ENCODE measurements around the gene SYT13. TPM values are rescaled to one million over a fixed set of nuclear protein-coding genes. Genes with fewer than 3 reads are reported as not detected.

Gene SYT13
- total and polyA plus RNA-seq, 8 donors = 0.21 to 5.5 (median 4.4) TPM

GRCh38 chr11:45333001-45333971, 47.1 kb upstream of the SYT13 start:
- H3K4me1 ChIP-seq = peaks cover 6 to 9% of the 10 kb centered on the region in 2 donors
- ATAC-seq (peak; percentile 54), DNase-seq (peak in 2 of 4 donors; percentile 56 to 65)
- H3K9me3 ChIP-seq = no peaks in the 10 kb centered on the region
- H3K27me3 ChIP-seq = no peaks in the 10 kb centered on the region
- no peak for TF ChIP-seq CTCF (IDR thresholded peaks at IDR 0.05)
- peak overlapping the region; percentile 42 to 73 for H3K27ac ChIP-seq
- H3K36me3 ChIP-seq = no peaks in the 10 kb centered on the region
- intact Hi-C loops (cut with DNase I) = loop anchor here in 1 of 2 donors (10.0 kb wide), 1 partner anchor 218 kb away; no protein-coding TSS in a partner anchor
- H3K4me3 ChIP-seq = peak overlapping the region in 1 of 2 donors; percentile 14

- peak in 2 of 4 donors; percentile 51 to 66 for DNase-seq
- peak; percentile 89 for ATAC-seq
- H3K9me3 ChIP-seq = peaks cover under 1 to 2% of the 10 kb centered on the region in 2 donors
- H3K27ac ChIP-seq = peak overlapping the region; percentile 42 to 73
- TF ChIP-seq CTCF (IDR thresholded peaks at IDR 0.05) = peak; percentile 77 to 86
- intact Hi-C loops (cut with DNase I) = loop anchor here in 1 of 2 donors (10.0 kb wide), 1 partner anchor 218 kb away; no protein-coding TSS in a partner anchor
- H3K36me3 ChIP-seq = no peaks in the 10 kb centered on the region
- H3K4me1 ChIP-seq = peaks cover 6 to 9% of the 10 kb centered on the region in 2 donors
- no peaks in the 10 kb centered on the region for H3K27me3 ChIP-seq
- H3K4me3 ChIP-seq = peak overlapping the region in 1 of 2 donors; percentile 14
These were observed 46.3 kb upstream of the SYT13 start for GRCh38 chr11:45332276-45332934.

GRCh38 chr11:45331839-45332238, 45.7 kb upstream of the SYT13 start:
- Histone ChIP-seq H3K36me3 (no peaks in the 10 kb centered on the region), H3K9me3 (peaks cover 4 to 7% of the 10 kb centered on the region in 2 donors), H3K27me3 (no peaks in the 10 kb centered on the region), H3K27ac (no peak overlapping the region), H3K4me3 (no peak overlapping the region), H3K4me1 (peaks cover 6 to 9% of the 10 kb centered on the region in 2 donors)
- DNase-seq (no peak), ATAC-seq (no peak)
- no peak for TF ChIP-seq CTCF (IDR thresholded peaks at IDR 0.05)
- intact Hi-C loops (cut with DNase I) = loop anchor here in 1 of 2 donors (10.0 kb wide), 1 partner anchor 217 kb away; no protein-coding TSS in a partner anchor

GRCh38 chr11:45328726-45329125, 42.6 kb upstream of the SYT13 start:
- TF ChIP-seq CTCF (IDR thresholded peaks at IDR 0.05) = no peak
- H3K27ac ChIP-seq = no peak overlapping the region
- DNase-seq = no peak
- ATAC-seq = no peak
- H3K36me3 ChIP-seq = no peaks in the 10 kb centered on the region
- peaks cover 6 to 9% of the 10 kb centered on the region in 2 donors for H3K4me1 ChIP-seq
- H3K27me3 ChIP-seq = peaks cover 0 to 2% of the 10 kb centered on the region in 2 donors
- peaks cover 4 to 7% of the 10 kb centered on the region in 2 donors for H3K9me3 ChIP-seq
- no peak overlapping the region for H3K4me3 ChIP-seq
- intact Hi-C loops (cut with DNase I) = loop anchor here in 1 of 2 donors (10.0 kb wide), 1 partner anchor 214 kb away; no protein-coding TSS in a partner anchor

Data from left lung (tissue), 10 donors.